H1 (cell line): ENCODE results near the gene TBL1Y.

Source experiments
- JUND ChIP-seq: IDR thresholded peaks from 2 replicates; pipeline ENCODE4 v1.6.1; 2011; ENCODE audit warnings: mild to moderate bottlenecking, improper control_type of control experiment, low read length
- POLR2AphosphoS5 ChIP-seq: IDR thresholded peaks from 2 replicates; pipeline ENCODE4 v1.6.1; 2011; ENCODE audit warnings: low read depth, low read length
- SUZ12 ChIP-seq: fragments of 200-600 bp; sonication (generic); IDR thresholded peaks from 2 replicates; pipeline ENCODE4 v1.6.1; 2012; ENCODE audit warnings: mild to moderate bottlenecking, inconsistent platforms, low read length, moderate library complexity, mixed read lengths
- TF ChIP-seq, protein P1 (sequence below), 3 experiments: IDR thresholded peaks; 1 replicate in 2 of 3; 2 replicates in 1 of 3; pipeline versions ENCODE4 v1.5.1 to v1.6.1; 2011; ENCODE audit warnings: low read length in 3 of 3, mild to moderate bottlenecking in 3 of 3, inconsistent platforms in 2 of 3, low read depth in 1 of 3, moderate library complexity in 1 of 3; ENCODE audit not compliant: insufficient read depth in 1 of 3; ENCODE audit errors: control extremely low read depth in 1 of 3

DNA sequence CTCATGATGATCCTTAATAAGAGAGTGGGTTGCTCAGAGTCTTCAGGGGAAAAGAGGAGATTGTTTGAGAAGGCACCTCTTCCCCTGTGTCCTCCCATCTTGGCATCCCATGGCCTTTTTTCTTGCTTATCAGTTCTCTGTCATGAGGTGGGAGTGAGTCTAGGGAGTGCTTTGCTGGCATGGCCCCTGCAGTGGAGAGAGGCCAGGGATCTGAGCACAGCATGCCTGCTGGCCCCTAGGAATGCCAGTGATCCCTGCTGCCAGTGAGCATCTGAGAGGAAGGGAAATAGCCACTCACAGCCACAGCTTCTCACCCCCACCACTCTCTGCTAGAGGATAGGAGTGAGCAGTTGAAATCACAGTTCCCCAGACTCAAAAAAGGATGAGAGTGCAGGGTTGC, 168.2 kb downstream of the TBL1Y start:
- TF ChIP-seq POLR2AphosphoS5, result no peak
- no peak for TF ChIP-seq JUND
- no peak for TF ChIP-seq SUZ12
- TF ChIP-seq, protein P1, sequence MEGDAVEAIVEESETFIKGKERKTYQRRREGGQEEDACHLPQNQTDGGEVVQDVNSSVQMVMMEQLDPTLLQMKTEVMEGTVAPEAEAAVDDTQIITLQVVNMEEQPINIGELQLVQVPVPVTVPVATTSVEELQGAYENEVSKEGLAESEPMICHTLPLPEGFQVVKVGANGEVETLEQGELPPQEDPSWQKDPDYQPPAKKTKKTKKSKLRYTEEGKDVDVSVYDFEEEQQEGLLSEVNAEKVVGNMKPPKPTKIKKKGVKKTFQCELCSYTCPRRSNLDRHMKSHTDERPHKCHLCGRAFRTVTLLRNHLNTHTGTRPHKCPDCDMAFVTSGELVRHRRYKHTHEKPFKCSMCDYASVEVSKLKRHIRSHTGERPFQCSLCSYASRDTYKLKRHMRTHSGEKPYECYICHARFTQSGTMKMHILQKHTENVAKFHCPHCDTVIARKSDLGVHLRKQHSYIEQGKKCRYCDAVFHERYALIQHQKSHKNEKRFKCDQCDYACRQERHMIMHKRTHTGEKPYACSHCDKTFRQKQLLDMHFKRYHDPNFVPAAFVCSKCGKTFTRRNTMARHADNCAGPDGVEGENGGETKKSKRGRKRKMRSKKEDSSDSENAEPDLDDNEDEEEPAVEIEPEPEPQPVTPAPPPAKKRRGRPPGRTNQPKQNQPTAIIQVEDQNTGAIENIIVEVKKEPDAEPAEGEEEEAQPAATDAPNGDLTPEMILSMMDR (IDR thresholded peaks at IDR 0.05; ENCODE audit: control extremely low read depth in 1 of 3, insufficient read depth in 1 of 3, low read depth in 1 of 3, low read length in 3 of 3), result no peak
